A549 (cell line): ENCODE measurements around the gene BCAS4. TPM values are rescaled to one million over a fixed set of nuclear protein-coding genes. Genes with fewer than 3 reads are reported as not detected.

Source experiments
- ATAC-seq, 2 experiments: fragments of 200-7000 bp in 1 of 2; fragments of >200 bp in 1 of 2; cut with Nextera tagmentation in 1 of 2; cut with Tn5 transposase in 1 of 2; 3 replicates each; pipeline versions ENCODE4 v1.8.0 to v1.9.1; 2018 to 2020; ENCODE audit warnings: mild to moderate bottlenecking in 1 of 2, moderate library complexity in 1 of 2
- CTCF ChIA-PET: fragments of 300-600 bp; sonication (Branson Sonifier 250); formaldehyde crosslinking; extraction: SDS; loops from one replicate; lab custom pipeline; 2021; ENCODE audit warnings: antibody characterized with exemption, inconsistent platforms; lab: Yijun Ruan, JAX
- POLR2A ChIA-PET: fragments of 350-600 bp; formaldehyde crosslinking; extraction: SDS; loops from one replicate; lab custom pipeline; 2021; ENCODE audit warnings: antibody characterized with exemption, inconsistent platforms; lab: Yijun Ruan, JAX
- DNase-seq, 2 experiments: peaks; one replicate each; pipeline versions ENCODE4 v3.0.0 to v3.0.0-alpha.2; 2011 to 2016; ENCODE audit warnings: low read depth in 1 of 2, low spot score in 1 of 2
- FAIRE-seq: peaks from 2 replicates; lab custom pipeline; 2011; peaks lifted over from hg19 to GRCh38; lab: Jason Lieb, UNC
- H3K27ac ChIP-seq, 2 experiments: fragments of >200 bp; sonication (Bioruptor Twin); formaldehyde crosslinking; 3 replicates each; pipeline ENCODE4 v1.5.1; 2016 to 2017
- H3K4me1 ChIP-seq: fragments of >200 bp; sonication (Bioruptor Twin); formaldehyde crosslinking; 3 replicates; pipeline ENCODE4 v1.6.1; 2016
- H3K4me2 ChIP-seq: fragments of >200 bp; sonication (Bioruptor Twin); formaldehyde crosslinking; 3 replicates; pipeline ENCODE4 v1.6.1; 2016
- H3K4me3 ChIP-seq: fragments of >200 bp; sonication (Bioruptor Twin); formaldehyde crosslinking; 3 replicates; pipeline ENCODE4 v1.5.1; 2016
- H3K9me3 ChIP-seq: fragments of >200 bp; sonication (Bioruptor Twin); formaldehyde crosslinking; 3 replicates; pipeline ENCODE4 v1.6.1; 2016
- ATOH8 ChIP-seq: fragments of 250-450 bp; sonication (Bioruptor Pico); IDR thresholded peaks from 2 replicates; pipeline ENCODE4 v1.5.0; 2020; ENCODE audit warnings: low read depth, mild to moderate bottlenecking, moderate library complexity
- CHD2 ChIP-seq: fragments of 150-350 bp; IDR thresholded peaks from 2 replicates; pipeline ENCODE4 v1.6.1; 2014; ENCODE audit warnings: low read length; ENCODE audit not compliant: partially characterized antibody
- E2F6 ChIP-seq: IDR thresholded peaks from 2 replicates; pipeline ENCODE4 v1.6.1; 2012; ENCODE audit warnings: low read depth, borderline replicate concordance
- EHF ChIP-seq: fragments of 250-450 bp; sonication (Bioruptor Pico); IDR thresholded peaks from 2 replicates; pipeline ENCODE4 v1.5.0; 2020; ENCODE audit warnings: mild to moderate bottlenecking
- EHMT2 ChIP-seq: fragments of 200-600 bp; sonication (generic); IDR thresholded peaks from 2 replicates; pipeline ENCODE4 v1.6.1; 2016; ENCODE audit warnings: antibody characterized with exemption, low read depth, mild to moderate bottlenecking, moderate library complexity
- ESRRA ChIP-seq: fragments of 150-350 bp; IDR thresholded peaks from 2 replicates; pipeline ENCODE4 v1.6.1; 2014; ENCODE audit warnings: mild to moderate bottlenecking, low read length, borderline replicate concordance
- FOSB ChIP-seq: fragments of 250-450 bp; sonication (Bioruptor Pico); IDR thresholded peaks from 2 replicates; pipeline ENCODE4 v1.5.0; 2020; ENCODE audit warnings: mild to moderate bottlenecking, moderate library complexity
- FOSL2 ChIP-seq, 2 experiments: fragments of 450-650 bp in 1 of 2; fragments of >200 bp in 1 of 2; sonication (Bioruptor Twin) in 1 of 2; formaldehyde crosslinking; IDR thresholded peaks; 2 replicates each; pipeline versions ENCODE4 v1.5.0 to v1.6.1; 2016 to 2020; ENCODE audit warnings: mild to moderate bottlenecking in 1 of 2, moderate library complexity in 1 of 2
- HES2 ChIP-seq: fragments of >200 bp; sonication (Bioruptor Twin); formaldehyde crosslinking; IDR thresholded peaks from 2 replicates; pipeline ENCODE4 v1.6.1; 2016
- HMGXB4 ChIP-seq: fragments of 250-450 bp; sonication (Bioruptor Pico); IDR thresholded peaks from 2 replicates; pipeline ENCODE4 v1.5.0; 2021; ENCODE audit warnings: mild to moderate bottlenecking, moderate library complexity, borderline replicate concordance
- HOXA7 ChIP-seq: fragments of 250-450 bp; sonication (Bioruptor Pico); IDR thresholded peaks from 2 replicates; pipeline ENCODE4 v1.5.0; 2020; ENCODE audit warnings: mild to moderate bottlenecking, moderate library complexity
- HOXB13 ChIP-seq: fragments of 250-450 bp; sonication (Bioruptor Pico); IDR thresholded peaks from 2 replicates; pipeline ENCODE4 v1.5.0; 2020; ENCODE audit warnings: low read depth, mild to moderate bottlenecking, moderate library complexity
- HOXB5 ChIP-seq: fragments of 250-450 bp; sonication (Bioruptor Pico); IDR thresholded peaks from 2 replicates; pipeline ENCODE4 v1.5.0; 2020; ENCODE audit warnings: mild to moderate bottlenecking, moderate library complexity
- KDM5A ChIP-seq: fragments of 200-600 bp; sonication (generic); IDR thresholded peaks from 2 replicates; pipeline ENCODE4 v1.6.1; 2016; ENCODE audit warnings: antibody characterized with exemption, mild to moderate bottlenecking
- MAX ChIP-seq: IDR thresholded peaks from 2 replicates; pipeline ENCODE4 v1.6.1; 2012
- NFE2L2 ChIP-seq: fragments of 150-350 bp; conservative IDR thresholded peaks from 2 replicates; pipeline ENCODE4 v1.6.1; 2014; ENCODE audit warnings: low read length
- NR3C1 ChIP-seq: fragments of >200 bp; sonication (Bioruptor Twin); formaldehyde crosslinking; IDR thresholded peaks from 3 replicates; pipeline ENCODE4 v1.6.1; 2017
- POLR2AphosphoS2 ChIP-seq: conservative IDR thresholded peaks from 2 replicates; pipeline ENCODE4 v1.6.1; 2012; ENCODE audit warnings: low read length, improper control_type of control experiment, inconsistent platforms
- RAD21 ChIP-seq, 2 experiments: fragments of >200 bp in 1 of 2; sonication (Bioruptor Twin) in 1 of 2; formaldehyde crosslinking in 1 of 2; IDR thresholded peaks in 1 of 2; conservative IDR thresholded peaks in 1 of 2; 2 replicates in 1 of 2; 3 replicates in 1 of 2; pipeline ENCODE4 v1.6.1; 2012 to 2018; ENCODE audit warnings: inconsistent platforms in 1 of 2
- RNF2 ChIP-seq: fragments of 200-600 bp; sonication (generic); IDR thresholded peaks from 2 replicates; pipeline ENCODE4 v1.6.1; 2016; ENCODE audit warnings: low read depth, mild to moderate bottlenecking, antibody characterized with exemption, moderate library complexity, borderline replicate concordance
- SREBF2 ChIP-seq: fragments of 450-650 bp; IDR thresholded peaks from 2 replicates; pipeline ENCODE4 v1.6.1; 2014; ENCODE audit warnings: mild to moderate bottlenecking, moderate library complexity
- USF2 ChIP-seq: fragments of 450-650 bp; IDR thresholded peaks from 2 replicates; pipeline ENCODE4 v1.6.1; 2014; ENCODE audit warnings: antibody characterized with exemption
- ZC3H11A ChIP-seq: fragments of 450-650 bp; IDR thresholded peaks from 2 replicates; pipeline ENCODE4 v1.6.1; 2014; ENCODE audit warnings: antibody characterized with exemption, mild to moderate bottlenecking
- ZFP36 ChIP-seq: fragments of 450-650 bp; IDR thresholded peaks from 2 replicates; pipeline ENCODE4 v1.6.1; 2014; ENCODE audit warnings: borderline replicate concordance; ENCODE audit not compliant: partially characterized antibody
- WGBS: methylation state at CpG from one replicate; pipeline ENCODE4 v1.1.6; 2017; ENCODE audit errors: missing lambda C conversion rate; 5-methylcytosine and 5-hydroxymethylcytosine counted together
- polyA plus RNA-seq, 4 experiments: library from polyadenylated mRNA; depleted of rRNA in 3 of 4; stranded (reverse); fragments of >200 nt; fragmentation: RNase III in 1 of 4; extraction: RNeasy Plus Mini Kit Qiagen cat#74134 plus additional on column Dnase treatment in 1 of 4; gene quantifications; 2 replicates in 3 of 4; 3 replicates in 1 of 4; pipeline ENCODE4 v1.2.3, GENCODE V29; 2011 to 2017

The BCAS4 gene
- polyA plus RNA-seq, 2 of the 4 experiments (the other 2 are of a cell fraction), result 16.9 to 48.4 TPM

GRCh38 chr20:50887576-50887975, 92.7 kb downstream of the BCAS4 start:
- WGBS, result 93% methylated on average over 3 of the region's 3 CpGs
- H3K4me2 ChIP-seq, result no peak overlapping the region
- TF ChIP-seq ZFP36 (no peak), POLR2AphosphoS2 (no peak), RAD21 (conservative IDR thresholded peaks at IDR 0.05 in 1 of 2, IDR thresholded peaks at IDR 0.05 in 1 of 2) (no peak), NR3C1 (no peak), E2F6 (no peak), KDM5A (no peak), HOXB13 (CRISPR knock-in tag) (no peak), MAX (no peak), SREBF2 (no peak), HOXA7 (CRISPR knock-in tag) (no peak), NFE2L2 (no peak), HOXB5 (no peak)
- TF ChIP-seq, all 56 proteins: peak for 0
- CTCF ChIA-PET, result interaction anchor here (0.5 to 1.9 kb wide), 4 partner anchors 11 to 93 kb away, joined by 3 to 6 read pairs (median 4); partner anchors contain the start of gene BCAS4
- DNase-seq (no peak), FAIRE-seq (no peak), ATAC-seq (no peak)
- Histone ChIP-seq H3K4me1 (no peaks in the 10 kb centered on the region), H3K9me3 (no peaks in the 10 kb centered on the region), H3K27ac (no peak overlapping the region), H3K4me3 (no peak overlapping the region)
- POLR2A ChIA-PET, result no interaction called here

- WGBS, result 76% methylated on average over 5 of the region's 5 CpGs
- FAIRE-seq, result no peak
- no peak for DNase-seq
- ChIA-PET POLR2A (no interaction called here), CTCF (interaction anchor here (0.8 to 4.1 kb wide), 5 partner anchors 10 to 103 kb away, joined by 3 to 13 read pairs (median 4); partner anchors contain the start of gene ADNP)
- no peak for TF ChIP-seq E2F6
- no peak for TF ChIP-seq FOSL2 (IDR thresholded peaks at IDR 0.05)
- peak; percentile 37; the same call in 1 of the 2 replicates for TF ChIP-seq FOSL2 (CRISPR knock-in tag; IDR thresholded peaks at IDR 0.05)
- Histone ChIP-seq H3K4me3 (no peak overlapping the region), H3K4me2 (no peak overlapping the region), H3K27ac (no peak overlapping the region), H3K9me3 (no peaks in the 10 kb centered on the region), H3K4me1 (peaks cover 10% of the 10 kb centered on the region)
- peak in 1 of 2 experiments; percentile 19; a peak in 3 of 6 replicates for ATAC-seq
Measured at GRCh38 chr20:50891138-50891537, 96.3 kb downstream of the BCAS4 start.

GRCh38 chr20:50892394-50892793, 97.5 kb downstream of the BCAS4 start:
- no peak overlapping the region for H3K4me2 ChIP-seq
- POLR2A ChIA-PET, result no interaction called here
- FAIRE-seq (no peak), DNase-seq (no peak), ATAC-seq (no peak)
- CTCF ChIA-PET, result interaction anchor here (1.5 to 4.1 kb wide), 4 partner anchors 37 to 98 kb away, joined by 3 to 13 read pairs (median 4); partner anchors contain the start of genes ADNP and BCAS4
- WGBS, result 94% methylated on average over 8 of the region's 8 CpGs
- no peaks in the 10 kb centered on the region for H3K9me3 ChIP-seq
- peaks cover 10% of the 10 kb centered on the region for H3K4me1 ChIP-seq
- H3K27ac ChIP-seq, result no peak overlapping the region
- no peak for TF ChIP-seq POLR2AphosphoS2
- TF ChIP-seq HES2, result no peak
- no peak for TF ChIP-seq RNF2
- no peak for TF ChIP-seq ESRRA
- TF ChIP-seq CHD2, result no peak
- TF ChIP-seq MAX, result no peak
- TF ChIP-seq HOXB5, result no peak
- TF ChIP-seq ATOH8 (CRISPR knock-in tag), result no peak
- TF ChIP-seq SREBF2, result no peak
- no peak for TF ChIP-seq EHMT2
- TF ChIP-seq HMGXB4 (CRISPR knock-in tag), result no peak
- TF ChIP-seq EHF (CRISPR knock-in tag), result no peak
- TF ChIP-seq ZC3H11A, result no peak
- no peak for TF ChIP-seq FOSB (CRISPR knock-in tag)
- TF ChIP-seq NFE2L2, result no peak
- no peak for TF ChIP-seq USF2
- no peak overlapping the region for H3K4me3 ChIP-seq
